GM12891 (cell line): Measurements from ENCODE around the gene ENOSF1.

Experiments used
- POLR2A ChIP-seq: IDR thresholded peaks from 2 replicates; pipeline ENCODE4 v1.6.1; 2011; ENCODE audit warnings: low read depth, low read length, control low read depth
- TAF1 ChIP-seq: IDR thresholded peaks from 2 replicates; pipeline ENCODE4 v1.6.1; 2011; ENCODE audit warnings: low read depth, low read length, control low read depth

DNA sequence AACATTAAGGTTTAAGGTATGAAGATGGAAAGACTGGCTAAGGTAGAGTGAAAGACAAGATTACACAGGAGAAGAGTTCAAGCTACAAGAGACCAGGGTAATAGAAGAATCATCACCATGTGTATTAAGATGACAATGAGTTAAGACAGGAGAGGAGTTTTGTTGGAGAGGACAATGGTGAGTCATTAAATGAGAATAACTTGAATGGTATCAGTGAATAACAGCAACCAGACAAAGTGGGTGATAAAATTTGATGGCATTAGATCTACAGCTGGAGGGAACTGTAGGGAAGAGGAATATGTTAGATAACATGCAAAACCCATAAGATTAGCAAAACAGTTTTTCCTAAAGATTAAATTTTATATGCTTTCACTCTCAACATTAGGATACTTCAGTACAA lies 18.8 kb upstream of the ENOSF1 start:
- TF ChIP-seq POLR2A (no peak), TAF1 (no peak)
